ENCODE results near the gene S100A8.

The S100A8 gene

DNA sequence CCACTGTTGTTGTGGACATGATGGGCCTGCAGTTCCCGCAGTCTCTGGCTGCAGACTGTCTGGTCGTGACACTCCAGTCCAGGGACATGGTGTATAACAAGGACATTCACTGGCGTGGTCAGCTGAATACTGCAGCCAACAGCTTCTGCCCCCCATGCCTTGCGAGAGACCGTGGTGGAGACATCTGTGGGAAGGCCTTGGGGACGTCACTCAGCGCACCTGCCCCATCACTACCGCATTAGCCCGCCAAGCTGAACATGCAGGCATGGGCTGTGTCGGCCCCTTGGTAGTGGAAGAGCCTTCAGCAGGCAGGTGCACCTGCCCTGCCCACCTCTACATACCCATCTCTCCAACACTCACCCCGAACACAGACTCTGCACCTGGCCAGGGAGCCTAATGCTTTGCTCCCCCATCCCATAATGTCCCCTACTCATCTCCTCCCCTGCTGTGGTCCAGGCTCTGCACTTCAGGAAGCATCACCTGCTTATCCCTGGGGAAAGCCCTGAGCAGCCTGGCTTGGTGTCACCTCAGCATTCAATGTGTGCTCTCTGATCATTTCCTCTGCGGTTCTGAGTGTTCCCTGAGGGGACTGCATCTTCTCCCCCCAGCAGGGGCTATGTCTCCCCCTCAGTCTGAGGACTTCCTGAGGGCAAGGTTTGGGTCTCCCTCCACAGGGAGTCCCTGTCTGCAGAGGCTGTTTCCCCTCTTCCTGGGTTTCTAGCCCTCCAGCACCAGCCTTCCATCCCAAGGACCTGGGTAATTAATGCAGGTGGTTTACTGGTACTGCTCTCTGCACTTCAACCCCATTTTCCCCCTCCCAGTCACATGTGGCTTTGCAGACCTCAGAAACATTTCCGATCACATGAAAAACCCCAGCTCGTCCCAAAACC, 45.4 kb downstream of the S100A8 start:
- peak; percentile 60 to 90 (median 77) for DNase-seq

DNA sequence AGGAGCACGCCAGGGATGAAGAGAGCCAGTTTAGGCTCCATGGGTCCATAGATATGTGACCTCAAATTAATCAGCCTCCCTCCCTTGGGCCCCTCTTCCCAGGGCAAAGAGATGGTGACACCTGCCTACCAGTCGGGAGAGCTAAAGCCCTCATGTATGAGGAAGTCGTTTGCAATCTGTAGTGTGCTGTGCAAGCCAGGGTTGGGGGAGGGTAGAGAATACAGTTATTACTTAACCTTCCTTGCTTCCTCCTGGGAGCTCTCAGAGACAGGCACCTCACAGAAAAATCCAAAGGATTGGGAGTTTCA, 46.2 kb downstream of the S100A8 start:
- peak; percentile 12 to 66 (median 23) for DNase-seq

DNA sequence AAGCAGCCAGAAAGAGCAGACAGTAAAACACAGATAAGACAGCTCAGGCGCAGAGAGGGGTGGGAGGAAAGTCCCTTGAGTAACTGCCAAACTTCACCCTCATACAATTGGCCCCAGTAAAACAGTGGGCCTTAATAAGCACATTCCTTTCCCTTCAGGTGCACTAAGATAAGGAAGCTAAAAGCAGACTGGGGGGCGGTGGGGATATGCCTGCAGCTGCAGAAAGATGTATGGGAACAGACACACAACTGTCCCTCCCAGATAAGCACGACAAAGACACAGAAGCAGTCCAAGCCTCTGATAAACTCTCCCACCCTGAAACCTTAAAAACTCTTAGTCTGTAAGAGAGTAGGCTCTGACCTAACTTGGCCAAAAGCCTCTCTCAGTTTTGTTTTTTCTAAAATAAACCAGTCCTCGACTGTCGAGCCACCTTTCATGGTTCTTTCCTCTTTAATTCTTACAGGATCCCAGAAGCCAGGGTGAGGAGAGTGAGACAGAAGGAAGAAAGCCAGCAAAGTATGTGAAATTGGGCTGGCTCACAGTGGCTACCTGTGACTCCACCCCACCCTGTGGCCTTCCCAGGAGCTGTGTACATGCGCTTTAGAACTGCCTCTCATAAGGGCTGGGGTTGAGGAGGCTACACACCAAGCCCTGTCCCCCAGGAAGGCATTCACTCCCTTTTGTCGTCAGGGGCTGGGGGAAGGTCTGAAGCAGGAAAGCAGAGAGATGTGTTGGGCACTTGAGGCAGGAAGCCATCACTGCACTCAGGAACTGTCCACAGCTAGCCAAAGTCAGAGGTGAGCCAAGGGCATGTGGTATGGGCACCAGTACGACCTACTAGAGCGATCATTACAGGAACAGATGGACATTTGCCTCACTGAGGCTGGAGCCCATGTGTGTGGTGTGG, 46.8 kb downstream of the S100A8 start:
- DNase-seq, result no peak

DNA sequence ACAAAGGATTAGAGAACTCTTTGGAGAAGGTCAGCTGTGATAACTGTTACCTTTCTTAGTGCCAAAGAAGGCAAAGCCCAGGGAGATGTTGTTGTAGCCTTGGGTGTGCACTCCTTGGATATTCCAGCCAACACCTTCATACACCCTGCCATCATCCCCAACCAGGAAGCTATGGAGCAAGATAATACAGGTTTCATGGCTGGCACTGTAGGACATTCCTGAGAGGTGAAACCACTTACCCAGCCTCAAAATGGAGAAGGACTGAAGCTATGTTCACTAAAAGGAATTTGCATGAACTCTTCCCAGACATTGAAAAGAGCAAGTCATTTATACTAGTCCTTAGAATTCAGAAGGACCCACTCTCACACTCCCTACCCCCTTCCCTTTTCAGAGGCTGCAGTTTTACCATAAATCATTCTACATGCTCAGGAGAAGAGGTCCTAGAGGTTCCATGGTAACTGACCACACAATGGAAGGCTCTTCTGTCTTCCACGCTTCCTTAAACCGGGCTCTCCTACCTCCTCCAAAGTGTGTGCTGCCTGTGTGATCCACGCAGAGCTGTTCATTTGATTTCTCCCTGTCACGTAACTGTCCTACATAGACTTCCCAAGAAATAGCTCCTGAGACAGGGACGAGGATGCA, 47.7 kb downstream of the S100A8 start:
- peak in 1 of 3 experiments; percentile 83 for DNase-seq

DNA sequence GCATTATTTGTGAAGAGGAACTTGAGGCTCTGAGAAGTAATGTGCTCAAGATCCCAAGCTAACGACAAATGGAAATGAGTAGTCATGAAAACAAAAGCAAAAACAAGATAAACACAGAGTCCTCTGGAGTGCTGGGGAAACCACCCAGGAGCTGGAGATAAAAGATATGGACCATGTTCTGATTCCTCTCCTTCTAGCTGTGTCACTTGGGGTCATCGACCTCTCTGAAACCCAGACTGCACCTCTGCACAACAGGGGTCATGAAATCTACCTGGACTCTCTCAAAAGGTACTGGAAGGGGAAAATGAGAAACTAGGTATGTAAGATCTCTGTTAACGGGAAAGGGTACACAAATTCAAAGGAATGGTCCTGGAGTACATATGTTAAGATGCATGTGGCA, 48.7 kb downstream of the S100A8 start:
- DNase-seq, result no peak

DNA sequence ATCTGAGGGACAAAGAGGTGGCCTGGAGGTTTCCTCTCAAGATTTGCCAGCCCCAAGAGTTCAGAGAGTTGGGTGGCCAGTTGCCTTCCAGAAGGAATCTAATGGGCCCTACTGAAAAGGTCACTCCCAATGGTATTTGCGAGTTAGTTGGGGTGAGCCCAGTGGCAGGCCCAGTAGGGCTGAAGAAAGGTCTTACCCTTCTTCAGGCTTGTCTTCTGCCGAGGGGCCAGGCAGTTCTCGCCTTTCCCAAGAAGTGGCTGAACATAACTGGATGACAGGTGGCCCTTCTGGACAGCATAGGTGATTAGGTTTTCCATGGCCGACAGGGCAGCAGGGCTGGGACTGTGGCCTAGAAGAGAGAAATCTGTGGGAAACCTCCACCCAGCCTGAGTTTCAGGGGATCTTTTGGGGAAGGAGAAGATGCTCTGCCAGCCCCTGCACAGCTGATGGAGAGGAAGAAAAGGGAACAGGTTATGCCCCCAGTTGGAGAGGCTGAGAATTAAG, 49.4 kb downstream of the S100A8 start:
- no peak for DNase-seq

DNA sequence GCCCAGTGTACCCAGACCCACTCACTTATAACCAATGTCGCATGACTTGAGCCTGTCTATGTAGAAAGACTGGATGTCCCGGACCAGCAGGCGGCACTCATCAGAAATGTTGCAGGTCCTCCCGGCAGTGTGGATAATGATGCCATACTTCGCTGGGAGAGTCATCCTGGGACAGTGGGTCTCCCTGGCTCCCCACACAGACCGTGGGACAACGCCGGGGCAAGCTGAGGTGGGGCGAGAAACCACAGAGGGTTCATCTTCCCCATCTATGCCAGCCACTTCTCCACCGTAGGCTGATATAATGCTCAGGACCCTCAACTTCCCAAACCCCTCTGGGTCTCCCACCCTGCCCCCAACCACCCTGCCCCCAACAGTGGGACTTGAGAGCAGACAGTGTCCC, 50.5 kb downstream of the S100A8 start:
- no peak for DNase-seq

Measured in NCI-H1417 (cell line).